ENCODE measurements around the gene IL12A. TPM values are rescaled to one million over a fixed set of nuclear protein-coding genes. Genes with fewer than 3 reads are reported as not detected.

Gene IL12A
- total RNA-seq, 1 donor from 2014 or later: 6.6 TPM

GRCh38 chr3:160020057-160020711, 31.5 kb downstream of the IL12A start:
- no peaks in the 10 kb centered on the region for H3K9me3 ChIP-seq
- no peaks in the 10 kb centered on the region for H3K27me3 ChIP-seq
- no peaks in the 10 kb centered on the region for H3K4me1 ChIP-seq
- TF ChIP-seq CTCF (IDR thresholded peaks at IDR 0.05) (no peak), POLR2A (IDR thresholded peaks at IDR 0.05) (no peak), POLR2AphosphoS5 (IDR thresholded peaks at IDR 0.05; ENCODE audit: insufficient read depth in 1 of 2, low read depth in 1 of 2) (no peak)
- no peak for DNase-seq (ENCODE audit: extremely low spot score in 2 of 2)
- H3K36me3 ChIP-seq: no peaks in the 10 kb centered on the region
- no peak overlapping the region for H3K4me3 ChIP-seq
- no peak overlapping the region for H3K27ac ChIP-seq
- intact Hi-C loops (cut with DNase I): no loop called here

GRCh38 chr3:160022068-160022467, 33.4 kb downstream of the IL12A start:
- Histone ChIP-seq H3K27ac (no peak overlapping the region), H3K36me3 (no peaks in the 10 kb centered on the region), H3K27me3 (no peaks in the 10 kb centered on the region), H3K9me3 (no peaks in the 10 kb centered on the region), H3K4me3 (no peak overlapping the region), H3K4me1 (no peaks in the 10 kb centered on the region)
- intact Hi-C loops (cut with DNase I): no loop called here
- TF ChIP-seq POLR2A (IDR thresholded peaks at IDR 0.05) (no peak), POLR2AphosphoS5 (IDR thresholded peaks at IDR 0.05; ENCODE audit: insufficient read depth in 1 of 2, low read depth in 1 of 2) (no peak), CTCF (IDR thresholded peaks at IDR 0.05) (no peak)
- no peak for DNase-seq (ENCODE audit: extremely low spot score in 2 of 2)

GRCh38 chr3:160023476-160023875, 34.8 kb downstream of the IL12A start:
- H3K27ac ChIP-seq: no peak overlapping the region
- no peak overlapping the region for H3K4me3 ChIP-seq
- no peaks in the 10 kb centered on the region for H3K4me1 ChIP-seq
- intact Hi-C loops (cut with DNase I): no loop called here
- H3K36me3 ChIP-seq: no peaks in the 10 kb centered on the region
- no peak for DNase-seq (ENCODE audit: extremely low spot score in 2 of 2)
- TF ChIP-seq CTCF (IDR thresholded peaks at IDR 0.05) (no peak), POLR2AphosphoS5 (IDR thresholded peaks at IDR 0.05; ENCODE audit: insufficient read depth in 1 of 2, low read depth in 1 of 2) (no peak), POLR2A (IDR thresholded peaks at IDR 0.05) (no peak)
- H3K27me3 ChIP-seq: no peaks in the 10 kb centered on the region
- no peaks in the 10 kb centered on the region for H3K9me3 ChIP-seq

GRCh38 chr3:160027541-160028195, 39.0 kb downstream of the IL12A start:
- no peak for DNase-seq (ENCODE audit: extremely low spot score in 2 of 2)
- H3K4me3 ChIP-seq: no peak overlapping the region
- no peaks in the 10 kb centered on the region for H3K4me1 ChIP-seq
- TF ChIP-seq POLR2AphosphoS5 (IDR thresholded peaks at IDR 0.05; ENCODE audit: insufficient read depth in 1 of 2, low read depth in 1 of 2): no peak
- no peak for TF ChIP-seq CTCF (IDR thresholded peaks at IDR 0.05)
- TF ChIP-seq POLR2A (IDR thresholded peaks at IDR 0.05): no peak
- no peaks in the 10 kb centered on the region for H3K27me3 ChIP-seq
- intact Hi-C loops (cut with DNase I): no loop called here
- H3K9me3 ChIP-seq: no peaks in the 10 kb centered on the region
- H3K27ac ChIP-seq: no peak overlapping the region
- H3K36me3 ChIP-seq: no peaks in the 10 kb centered on the region

GRCh38 chr3:160035757-160036156, 47.1 kb downstream of the IL12A start:
- H3K27ac ChIP-seq: no peak overlapping the region
- H3K9me3 ChIP-seq: no peaks in the 10 kb centered on the region
- H3K4me3 ChIP-seq: no peak overlapping the region
- no peaks in the 10 kb centered on the region for H3K36me3 ChIP-seq
- no peaks in the 10 kb centered on the region for H3K27me3 ChIP-seq
- no peak for DNase-seq (ENCODE audit: extremely low spot score in 2 of 2)
- TF ChIP-seq POLR2A (IDR thresholded peaks at IDR 0.05): no peak
- TF ChIP-seq CTCF (IDR thresholded peaks at IDR 0.05): no peak
- TF ChIP-seq POLR2AphosphoS5 (IDR thresholded peaks at IDR 0.05; ENCODE audit: insufficient read depth in 1 of 2, low read depth in 1 of 2): no peak
- intact Hi-C loops (cut with DNase I): no loop called here
- peaks cover 6% of the 10 kb centered on the region for H3K4me1 ChIP-seq

Measured in vagina (tissue), 2 donors.